Measurements from ENCODE around the gene GSG1L.

The GSG1L gene

GRCh38 chr16:27770271-27771196 lies 293.0 kb downstream of the GSG1L start:
- no peak for TF ChIP-seq L3MBTL2 (conservative IDR thresholded peaks at IDR 0.05)
- no peak for TF ChIP-seq FOXA1 (IDR thresholded peaks at IDR 0.05)
- TF ChIP-seq CTBP1 (IDR thresholded peaks at IDR 0.05; ENCODE audit: borderline replicate concordance), result no peak
- TF ChIP-seq ELF4 (IDR thresholded peaks at IDR 0.05), result no peak
- no peak for TF ChIP-seq LEF1 (IDR thresholded peaks at IDR 0.05; ENCODE audit: borderline replicate concordance)
- no peak for TF ChIP-seq ARNT (IDR thresholded peaks at IDR 0.05)
- TF ChIP-seq TARDBP (IDR thresholded peaks at IDR 0.05), result no peak
- TF ChIP-seq FOXK2 (IDR thresholded peaks at IDR 0.05), result no peak
- no peak for TF ChIP-seq SP1 (IDR thresholded peaks at IDR 0.05)
- TF ChIP-seq PKNOX1 (IDR thresholded peaks at IDR 0.05), result no peak
- TF ChIP-seq NFRKB (IDR thresholded peaks at IDR 0.05), result no peak
- TF ChIP-seq FOXM1 (IDR thresholded peaks at IDR 0.05; ENCODE audit: borderline replicate concordance), result no peak
- TF ChIP-seq ZNF384 (IDR thresholded peaks at IDR 0.05), result no peak
- TF ChIP-seq BHLHE40 (IDR thresholded peaks at IDR 0.05; ENCODE audit: borderline replicate concordance), result no peak
- DNase-seq (ENCODE audit: extremely low spot score), result no peak
- ChIA-PET POLR2A (no interaction called here), CTCF (interaction anchor here (0.6 kb wide), 1 partner anchor 9 kb away, joined by 3 read pairs; no protein-coding TSS in a partner anchor)

- no peak for TF ChIP-seq L3MBTL2 (conservative IDR thresholded peaks at IDR 0.05)
- TF ChIP-seq SP1 (IDR thresholded peaks at IDR 0.05), result no peak
- ChIA-PET POLR2A (no interaction called here), CTCF (interaction anchor here (0.6 kb wide), 1 partner anchor 10 kb away, joined by 3 read pairs; no protein-coding TSS in a partner anchor)
- DNase-seq (ENCODE audit: extremely low spot score), result no peak
Observed at GRCh38 chr16:27769561-27770255, 293.8 kb downstream of the GSG1L start.

- no peak for TF ChIP-seq ELF4 (IDR thresholded peaks at IDR 0.05)
- TF ChIP-seq FOXA1 (IDR thresholded peaks at IDR 0.05), result no peak
- POLR2A ChIA-PET, result no interaction called here
- DNase-seq (ENCODE audit: extremely low spot score), result no peak
- CTCF ChIA-PET, result no interaction called here
Observed at GRCh38 chr16:27768651-27769272, 294.8 kb downstream of the GSG1L start.

GRCh38 chr16:27767971-27768591 lies 295.4 kb downstream of the GSG1L start:
- TF ChIP-seq HDGF (IDR thresholded peaks at IDR 0.05; ENCODE audit: borderline replicate concordance) (no peak), ARNT (IDR thresholded peaks at IDR 0.05) (no peak), BHLHE40 (IDR thresholded peaks at IDR 0.05; ENCODE audit: borderline replicate concordance) (no peak)
- ChIA-PET POLR2A (no interaction called here), CTCF (no interaction called here)
- no peak for DNase-seq (ENCODE audit: extremely low spot score)

GRCh38 chr16:27767081-27767480 lies 296.4 kb downstream of the GSG1L start:
- TF ChIP-seq PKNOX1 (IDR thresholded peaks at IDR 0.05), result no peak
- TF ChIP-seq LEF1 (IDR thresholded peaks at IDR 0.05; ENCODE audit: borderline replicate concordance), result no peak
- no peak for TF ChIP-seq FOXK2 (IDR thresholded peaks at IDR 0.05)
- TF ChIP-seq BHLHE40 (IDR thresholded peaks at IDR 0.05; ENCODE audit: borderline replicate concordance), result no peak
- TF ChIP-seq ZNF384 (IDR thresholded peaks at IDR 0.05), result no peak
- TF ChIP-seq NFRKB (IDR thresholded peaks at IDR 0.05), result no peak
- no peak for TF ChIP-seq FOXM1 (IDR thresholded peaks at IDR 0.05; ENCODE audit: borderline replicate concordance)
- no peak for TF ChIP-seq HDGF (IDR thresholded peaks at IDR 0.05; ENCODE audit: borderline replicate concordance)
- no peak for TF ChIP-seq SUZ12 (IDR thresholded peaks at IDR 0.05)
- TF ChIP-seq L3MBTL2 (conservative IDR thresholded peaks at IDR 0.05), result no peak
- TF ChIP-seq TARDBP (IDR thresholded peaks at IDR 0.05), result no peak
- no peak for TF ChIP-seq FOXA1 (IDR thresholded peaks at IDR 0.05)
- no peak for TF ChIP-seq CTBP1 (IDR thresholded peaks at IDR 0.05; ENCODE audit: borderline replicate concordance)
- TF ChIP-seq ARNT (IDR thresholded peaks at IDR 0.05), result no peak
- no peak for TF ChIP-seq SP1 (IDR thresholded peaks at IDR 0.05)
- TF ChIP-seq ELF4 (IDR thresholded peaks at IDR 0.05), result no peak
- CTCF ChIA-PET, result no interaction called here
- POLR2A ChIA-PET, result no interaction called here
- DNase-seq (ENCODE audit: extremely low spot score), result no peak

GRCh38 chr16:27766236-27766925 lies 297.1 kb downstream of the GSG1L start:
- ChIA-PET CTCF (no interaction called here), POLR2A (no interaction called here)
- TF ChIP-seq CTBP1 (IDR thresholded peaks at IDR 0.05; ENCODE audit: borderline replicate concordance), result no peak
- TF ChIP-seq FOXA1 (IDR thresholded peaks at IDR 0.05), result no peak
- no peak for TF ChIP-seq BHLHE40 (IDR thresholded peaks at IDR 0.05; ENCODE audit: borderline replicate concordance)
- no peak for TF ChIP-seq HDGF (IDR thresholded peaks at IDR 0.05; ENCODE audit: borderline replicate concordance)
- no peak for TF ChIP-seq NFRKB (IDR thresholded peaks at IDR 0.05)
- TF ChIP-seq SUZ12 (IDR thresholded peaks at IDR 0.05), result no peak
- TF ChIP-seq LEF1 (IDR thresholded peaks at IDR 0.05; ENCODE audit: borderline replicate concordance), result no peak
- DNase-seq (ENCODE audit: extremely low spot score), result no peak
